ENCODE results near the gene STH. TPM values are rescaled to one million over a fixed set of nuclear protein-coding genes. Genes with fewer than 3 reads are reported as not detected.
"Not testable (repeated sequence)": the region's sequence is repeated elsewhere in the genome, so short reads cannot be mapped to it uniquely, and the experiment has no call there.

The STH gene
- total and polyA plus RNA-seq, 2 experiments from 2014 or later = 0.55 TPM; not detected in 1

GRCh38 chr17:46006082-46006481 lies 7.0 kb downstream of the STH start:
- not testable (repeated sequence) for H3K36me3 ChIP-seq (ENCODE audit: insufficient read depth); H3K9me3 Mint-ChIP-seq; H3K36me3 Mint-ChIP-seq (ENCODE audit: low read depth); H3K4me2 ChIP-seq; H3K4me3 ChIP-seq; H3K27ac ChIP-seq (ENCODE audit: low read depth); DNase-seq (ENCODE audit: low spot score); H3K27ac Mint-ChIP-seq; H3K4me1 ChIP-seq (ENCODE audit: insufficient read depth); H3K79me2 ChIP-seq (replicated peaks; ENCODE audit: insufficient read depth); H3K4me3 Mint-ChIP-seq; H3K4me1 Mint-ChIP-seq; H3F3A ChIP-seq (replicated peaks; ENCODE audit: low read depth); ATAC-seq; H3K9me2 ChIP-seq (ENCODE audit: insufficient read depth); H4K20me1 ChIP-seq (replicated peaks; ENCODE audit: insufficient read depth); H2AFZ ChIP-seq; H3K27me3 ChIP-seq (ENCODE audit: insufficient read depth)
- peaks cover 13% of the 10 kb centered on the region for H3K27me3 Mint-ChIP-seq (ENCODE audit: insufficient read depth, low read depth, poor library complexity)

- Histone ChIP-seq H3K36me3 (ENCODE audit: insufficient read depth) (no peaks in the 10 kb centered on the region), H3K27ac (ENCODE audit: low read depth) (no peak overlapping the region), H3K79me2 (replicated peaks; ENCODE audit: insufficient read depth) (no peaks in the 10 kb centered on the region), H3K4me2 (no peak overlapping the region), H3K4me1 (ENCODE audit: insufficient read depth) (no peaks in the 10 kb centered on the region), H3F3A (replicated peaks; ENCODE audit: low read depth) (no peaks in the 10 kb centered on the region), H3K27me3 (ENCODE audit: insufficient read depth) (no peaks in the 10 kb centered on the region), H4K20me1 (replicated peaks; ENCODE audit: insufficient read depth) (no peaks in the 10 kb centered on the region), H3K4me3 (no peak overlapping the region), H3K9me2 (ENCODE audit: insufficient read depth) (no peaks in the 10 kb centered on the region), H2AFZ (no peak overlapping the region)
- H3K36me3 Mint-ChIP-seq (ENCODE audit: low read depth) = no peaks in the 10 kb centered on the region; the same call in 2 of the 3 replicates
- DNase-seq (ENCODE audit: low spot score) (no peak), ATAC-seq (no peak)
- H3K27me3 Mint-ChIP-seq (ENCODE audit: insufficient read depth, low read depth, poor library complexity) = peaks cover 11% of the 10 kb centered on the region
- H3K9me3 Mint-ChIP-seq = peaks cover 3% of the 10 kb centered on the region; the same call in 2 of the 3 replicates
- H3K27ac Mint-ChIP-seq = no peak overlapping the region
- no peaks in the 10 kb centered on the region for H3K4me1 Mint-ChIP-seq
- H3K4me3 Mint-ChIP-seq = no peak overlapping the region
- TF ChIP-seq ETS1 (IDR thresholded peaks at IDR 0.05) = no peak
- no peak for TF ChIP-seq CREB1 (CRISPR knock-in tag; IDR thresholded peaks at IDR 0.05; ENCODE audit: low read depth)
- TF ChIP-seq EZH2 (IDR thresholded peaks at IDR 0.05; ENCODE audit: low read depth, unreplicated experiment) = no peak
- no peak for TF ChIP-seq ZNF331 (CRISPR knock-in tag; IDR thresholded peaks at IDR 0.05; ENCODE audit: low read depth)
- TF ChIP-seq STAT1 (IDR thresholded peaks at IDR 0.05; ENCODE audit: unreplicated experiment) = no peak
- no peak for TF ChIP-seq CTCF (conservative IDR thresholded peaks at IDR 0.05; ENCODE audit: low read depth in 2 of 2)
- no peak for TF ChIP-seq ZNF462 (CRISPR knock-in tag; IDR thresholded peaks at IDR 0.05)
- TF ChIP-seq NANOG (IDR thresholded peaks at IDR 0.05; ENCODE audit: borderline replicate concordance) = no peak
- TF ChIP-seq EZH2phosphoT487 (IDR thresholded peaks at IDR 0.05; ENCODE audit: unreplicated experiment) = no peak
- TF ChIP-seq POLR2AphosphoS5 (IDR thresholded peaks at IDR 0.05; ENCODE audit: low read depth) = no peak
These were observed 8.5 kb downstream of the STH start for GRCh38 chr17:46007461-46007965.

Data from GM23338 (cell line).